Smooth muscle cell (in vitro differentiated cells): ENCODE data around the gene ZNF423. TPM values are rescaled to one million over a fixed set of nuclear protein-coding genes. Genes with fewer than 3 reads are reported as not detected.
"Not testable (repeated sequence)": the region's sequence is repeated elsewhere in the genome, so short reads cannot be mapped to it uniquely, and the experiment has no call there.

Experiments used
- DNase-seq: peaks from one replicate; lab custom pipeline; 2025; ENCODE audit not compliant: unreplicated experiment; lab: John Stamatoyannopoulos, UW
- H2AFZ ChIP-seq: fragments of 200-600 bp; sonication (generic); 2 replicates; pipeline ENCODE4 v1.6.0; 2016; ENCODE audit warnings: antibody characterized with exemption, low read depth, mild to moderate bottlenecking
- H3F3A ChIP-seq: fragments of 200-600 bp; sonication (generic); 2 replicates; pipeline ENCODE4 v1.6.0; 2017; ENCODE audit warnings: antibody characterized with exemption, low read depth
- H3K27ac ChIP-seq: fragments of 200-600 bp; sonication (generic); 2 replicates; pipeline ENCODE4 v1.5.1; 2016; ENCODE audit warnings: low read depth, mild to moderate bottlenecking
- H3K27me3 ChIP-seq: fragments of 200-600 bp; sonication (generic); 2 replicates; pipeline ENCODE4 v1.6.1; 2016; ENCODE audit warnings: low read depth, mild to moderate bottlenecking
- H3K36me3 ChIP-seq: fragments of 200-600 bp; sonication (generic); 2 replicates; pipeline ENCODE4 v1.5.1; 2016; ENCODE audit warnings: low read depth
- H3K4me1 ChIP-seq: fragments of 200-600 bp; sonication (generic); 2 replicates; pipeline ENCODE4 v1.5.1; 2016; ENCODE audit warnings: low read depth
- H3K4me2 ChIP-seq: fragments of 200-600 bp; sonication (generic); 2 replicates; pipeline ENCODE4 v1.6.0; 2016; ENCODE audit warnings: mild to moderate bottlenecking
- H3K4me3 ChIP-seq: fragments of 200-600 bp; sonication (generic); 2 replicates; pipeline ENCODE4 v1.5.1; 2016; ENCODE audit warnings: mild to moderate bottlenecking
- H3K79me2 ChIP-seq: fragments of 200-600 bp; sonication (generic); 2 replicates; pipeline ENCODE4 v1.6.0; 2016; ENCODE audit warnings: low read depth, mild to moderate bottlenecking
- H3K9ac ChIP-seq: fragments of 200-600 bp; sonication (generic); 2 replicates; pipeline ENCODE4 v1.6.0; 2016; ENCODE audit warnings: low read depth
- H3K9me3 ChIP-seq: fragments of 200-600 bp; sonication (generic); replicated peaks from 2 replicates; pipeline ENCODE4 v1.5.1; 2016; ENCODE audit warnings: low read depth
- H4K20me1 ChIP-seq: fragments of 200-600 bp; sonication (generic); 2 replicates; pipeline ENCODE4 v1.6.0; 2016; ENCODE audit warnings: low read depth
- WGBS: methylation state at CpG from one replicate; pipeline ENCODE4 v1.1.7; 2016; ENCODE audit warnings: low lambda C conversion rate; 5-methylcytosine and 5-hydroxymethylcytosine counted together
- polyA plus RNA-seq: library from polyadenylated mRNA; unstranded; fragments of >200 nt; fragmentation: Nextera tagmentation; extraction: Ambion mirVana; gene quantifications from 2 replicates; pipeline ENCODE4 v1.2.1, GENCODE V29; 2016
- total RNA-seq: library from RNA; depleted of rRNA; stranded (reverse); fragments of >200 nt; gene quantifications from 2 replicates; pipeline ENCODE4 v1.2.3, GENCODE V29; 2014
- TF ChIP-seq, protein P1 (sequence below): fragments of 200-600 bp; sonication (generic); IDR thresholded peaks from 2 replicates; pipeline ENCODE4 v1.5.1; 2017; ENCODE audit warnings: borderline replicate concordance, mild to moderate bottlenecking, antibody characterized with exemption; ENCODE audit not compliant: insufficient read depth, poor library complexity, severe bottlenecking

The ZNF423 gene
- total and polyA plus RNA-seq, 2 experiments from 2014 or later: 6.9 to 7.0 TPM

- Histone ChIP-seq H3K9me3 (no peaks in the 10 kb centered on the region), H3K27me3 (no peaks in the 10 kb centered on the region), H3K27ac (no peak overlapping the region), H3K79me2 (no peaks in the 10 kb centered on the region), H3K4me3 (no peak overlapping the region), H4K20me1 (no peaks in the 10 kb centered on the region), H3K4me1 (peaks cover 6% of the 10 kb centered on the region), H3F3A (no peaks in the 10 kb centered on the region), H3K4me2 (no peak overlapping the region), H2AFZ (no peak overlapping the region), H3K36me3 (no peaks in the 10 kb centered on the region), H3K9ac (no peak overlapping the region)
- TF ChIP-seq, protein P1, sequence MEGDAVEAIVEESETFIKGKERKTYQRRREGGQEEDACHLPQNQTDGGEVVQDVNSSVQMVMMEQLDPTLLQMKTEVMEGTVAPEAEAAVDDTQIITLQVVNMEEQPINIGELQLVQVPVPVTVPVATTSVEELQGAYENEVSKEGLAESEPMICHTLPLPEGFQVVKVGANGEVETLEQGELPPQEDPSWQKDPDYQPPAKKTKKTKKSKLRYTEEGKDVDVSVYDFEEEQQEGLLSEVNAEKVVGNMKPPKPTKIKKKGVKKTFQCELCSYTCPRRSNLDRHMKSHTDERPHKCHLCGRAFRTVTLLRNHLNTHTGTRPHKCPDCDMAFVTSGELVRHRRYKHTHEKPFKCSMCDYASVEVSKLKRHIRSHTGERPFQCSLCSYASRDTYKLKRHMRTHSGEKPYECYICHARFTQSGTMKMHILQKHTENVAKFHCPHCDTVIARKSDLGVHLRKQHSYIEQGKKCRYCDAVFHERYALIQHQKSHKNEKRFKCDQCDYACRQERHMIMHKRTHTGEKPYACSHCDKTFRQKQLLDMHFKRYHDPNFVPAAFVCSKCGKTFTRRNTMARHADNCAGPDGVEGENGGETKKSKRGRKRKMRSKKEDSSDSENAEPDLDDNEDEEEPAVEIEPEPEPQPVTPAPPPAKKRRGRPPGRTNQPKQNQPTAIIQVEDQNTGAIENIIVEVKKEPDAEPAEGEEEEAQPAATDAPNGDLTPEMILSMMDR: no peak
- WGBS: 81% methylated on average over 14 of the region's 14 CpGs
- no peak for DNase-seq
Measured at GRCh38 chr16:49884033-49885015, 28.4 kb upstream of the ZNF423 start.

DNA sequence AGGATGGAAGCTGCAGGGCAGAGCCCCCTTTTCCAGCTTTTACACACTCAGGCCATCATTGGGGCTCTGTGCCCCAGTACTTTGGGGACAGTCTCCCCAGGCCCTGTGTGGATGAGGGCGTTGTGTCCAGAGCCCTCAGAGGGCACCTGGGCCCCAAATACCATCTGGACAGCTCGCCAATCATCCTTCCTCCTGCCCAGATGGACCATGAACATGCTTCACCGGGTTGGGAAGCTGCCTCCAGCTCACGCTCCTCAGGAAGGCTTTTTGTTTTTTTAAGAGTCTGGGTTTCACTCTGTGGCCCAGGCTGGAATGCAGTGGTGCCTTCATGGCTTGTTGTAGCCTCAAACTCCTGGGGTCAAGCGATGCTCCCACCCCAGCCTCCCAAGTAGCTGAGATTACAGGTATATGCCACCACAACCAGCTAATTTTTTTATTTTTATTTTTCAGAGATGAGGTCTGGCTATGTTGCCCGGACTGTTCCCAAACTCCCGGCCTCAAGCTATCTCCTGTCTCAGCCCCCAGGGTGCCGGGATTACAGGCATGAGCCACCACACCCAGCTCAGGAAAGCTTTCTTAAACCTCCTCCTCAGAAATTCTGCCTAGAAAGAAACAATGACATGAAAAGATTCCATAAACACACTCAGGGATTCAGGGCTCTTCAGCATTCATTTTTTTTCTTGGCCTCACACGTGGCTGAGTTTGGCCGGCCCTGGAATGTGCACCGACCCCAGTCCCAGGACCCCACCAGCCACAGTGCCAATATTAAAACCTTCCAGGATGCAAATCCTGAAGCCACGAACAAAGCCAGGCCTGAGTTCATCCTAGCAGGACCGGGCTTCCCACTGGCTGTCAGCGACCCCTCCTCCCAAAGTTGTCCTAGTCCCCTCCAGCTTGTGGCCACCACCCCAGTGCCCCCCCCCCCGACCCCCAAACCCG, 27.4 kb upstream of the ZNF423 start:
- DNase-seq: no peak
- WGBS: 62% methylated on average over 14 of the region's 16 CpGs
- H3K9ac ChIP-seq: no peak overlapping the region
- no peaks in the 10 kb centered on the region for H3K36me3 ChIP-seq
- no peak overlapping the region for H2AFZ ChIP-seq
- TF ChIP-seq, protein P1: no peak
- H3F3A ChIP-seq: no peaks in the 10 kb centered on the region
- no peak overlapping the region for H3K4me2 ChIP-seq
- no peaks in the 10 kb centered on the region for H3K9me3 ChIP-seq
- H3K27me3 ChIP-seq: no peaks in the 10 kb centered on the region
- no peak overlapping the region for H3K4me3 ChIP-seq
- no peak overlapping the region for H3K27ac ChIP-seq
- peaks cover 6% of the 10 kb centered on the region for H3K4me1 ChIP-seq
- no peaks in the 10 kb centered on the region for H3K79me2 ChIP-seq
- no peaks in the 10 kb centered on the region for H4K20me1 ChIP-seq

DNA sequence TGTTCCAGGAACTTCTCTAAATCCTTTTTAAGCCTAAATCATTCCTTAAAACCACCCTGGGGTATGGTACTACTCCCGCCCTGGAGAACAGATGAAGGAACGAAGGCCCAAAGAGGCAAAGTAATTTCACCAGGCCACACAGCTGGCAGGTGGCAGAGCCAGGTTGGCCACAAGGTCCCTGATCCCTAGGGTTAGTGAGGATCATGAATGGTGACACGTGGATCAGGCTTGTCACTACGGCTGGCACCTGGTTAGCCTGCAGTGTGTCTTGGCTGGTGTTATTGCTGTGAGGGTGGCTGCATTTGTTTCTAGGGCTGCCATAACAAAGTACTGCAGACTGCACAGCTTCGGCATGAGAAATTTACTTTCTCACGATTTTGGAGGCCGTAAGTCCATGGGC, 26.0 kb upstream of the ZNF423 start:
- Histone ChIP-seq H3K9me3 (no peaks in the 10 kb centered on the region), H3K27ac (no peak overlapping the region), H3K27me3 (no peaks in the 10 kb centered on the region), H4K20me1 (no peaks in the 10 kb centered on the region), H3K4me2 (no peak overlapping the region), H3K9ac (no peak overlapping the region), H3K36me3 (no peaks in the 10 kb centered on the region), H3K79me2 (no peaks in the 10 kb centered on the region), H3K4me1 (peaks cover 6% of the 10 kb centered on the region), H3K4me3 (no peak overlapping the region), H3F3A (no peaks in the 10 kb centered on the region), H2AFZ (no peak overlapping the region)
- no peak for DNase-seq
- 92% methylated on average over 7 of the region's 7 CpGs for WGBS
- TF ChIP-seq, protein P1: no peak

DNA sequence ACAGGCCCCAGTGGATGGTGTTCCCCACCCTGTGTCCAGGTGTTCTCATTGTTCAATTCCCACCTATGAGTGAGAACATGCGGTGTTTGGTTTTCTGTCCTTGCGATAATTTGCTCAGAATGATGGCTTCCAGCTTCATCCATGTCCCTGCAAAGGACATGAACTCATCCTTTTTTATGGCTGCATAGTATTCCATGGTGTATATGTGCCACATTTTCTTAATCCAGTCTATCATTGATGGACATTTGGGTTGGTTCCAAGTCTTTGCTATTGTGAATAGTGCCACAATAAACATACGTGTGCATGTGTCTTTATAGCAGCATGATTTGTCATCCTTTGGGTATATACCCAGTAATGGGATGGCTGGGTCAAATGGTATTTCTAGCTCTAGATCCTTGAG, 22.6 kb upstream of the ZNF423 start:
- H3K27me3 ChIP-seq, H4K20me1 ChIP-seq, H2AFZ ChIP-seq, H3K79me2 ChIP-seq, H3F3A ChIP-seq, H3K4me2 ChIP-seq, DNase-seq, H3K9me3 ChIP-seq, H3K4me1 ChIP-seq, H3K9ac ChIP-seq, H3K36me3 ChIP-seq, H3K4me3 ChIP-seq, H3K27ac ChIP-seq: not testable (repeated sequence)
- WGBS: 66% methylated on average over 3 of the region's 3 CpGs
